ENCODE results near the gene POLR2E.

The POLR2E gene

GRCh38 chr19:1109697-1110671, 14.8 kb upstream of the POLR2E start:
- DNase-seq, result no peak

DNA sequence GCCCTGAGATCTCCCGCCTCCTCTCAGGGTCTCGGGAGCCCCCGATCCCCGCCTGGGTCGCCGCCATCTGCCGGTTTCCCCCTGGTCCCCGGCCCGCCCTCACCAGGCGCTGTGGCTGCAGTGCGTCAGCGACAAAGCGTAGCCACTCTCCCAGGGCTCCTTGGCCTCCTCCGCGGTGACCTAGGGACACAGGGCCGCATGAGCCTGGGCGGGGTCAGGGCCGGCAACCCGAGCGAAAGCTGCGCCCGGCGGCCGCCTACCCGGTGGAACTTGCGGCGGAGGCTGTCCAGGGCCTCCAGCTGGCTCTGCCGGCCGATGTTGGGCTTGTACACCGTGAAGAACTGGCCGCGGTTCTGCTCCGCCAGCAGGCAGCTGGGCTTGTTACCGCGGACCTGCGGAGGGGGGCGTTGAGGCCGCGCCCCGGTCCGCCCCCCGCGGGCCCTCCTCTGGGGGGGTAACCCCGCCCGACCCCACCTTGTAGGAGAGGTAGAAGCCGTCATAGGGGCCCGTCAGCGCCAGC, 13.9 kb upstream of the POLR2E start:
- no peak for DNase-seq

DNA sequence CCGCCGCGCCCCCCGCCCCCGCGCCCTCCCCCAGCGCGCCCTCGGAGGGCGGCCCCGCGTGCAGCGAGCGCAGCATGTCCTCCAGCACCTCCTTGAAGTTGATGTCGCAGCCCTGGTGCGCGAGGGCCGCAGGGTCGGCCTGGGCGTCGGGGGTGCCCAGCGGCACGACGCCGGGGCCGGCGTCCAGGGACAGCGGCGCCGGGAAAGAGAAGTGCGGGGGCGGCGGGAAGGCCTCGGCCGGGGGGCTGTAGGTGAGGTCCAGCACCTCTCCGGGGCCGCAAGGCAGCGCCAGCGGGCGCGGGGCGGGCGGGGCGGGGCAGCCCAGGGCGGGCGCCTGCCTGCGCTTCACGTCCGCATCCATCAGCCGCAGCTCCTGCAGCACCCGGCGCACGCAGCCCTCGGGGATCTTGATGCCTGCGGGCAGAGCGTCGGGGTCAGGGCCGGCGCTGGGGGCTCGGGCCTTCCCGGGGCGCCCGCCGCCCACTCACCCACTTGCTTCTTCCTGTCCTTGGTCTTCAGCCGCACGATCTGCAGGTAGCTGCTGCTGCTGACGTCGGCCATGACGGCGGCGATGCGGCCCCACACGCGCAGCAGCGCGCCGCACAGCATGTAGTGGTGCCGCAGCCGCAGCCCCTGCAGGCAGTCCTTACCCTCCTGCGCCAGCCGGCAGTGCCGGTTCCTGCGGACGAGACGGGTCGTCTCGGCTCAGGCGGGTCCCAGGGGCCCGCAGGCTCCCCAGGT, 13.3 kb upstream of the POLR2E start:
- DNase-seq, result no peak

DNA sequence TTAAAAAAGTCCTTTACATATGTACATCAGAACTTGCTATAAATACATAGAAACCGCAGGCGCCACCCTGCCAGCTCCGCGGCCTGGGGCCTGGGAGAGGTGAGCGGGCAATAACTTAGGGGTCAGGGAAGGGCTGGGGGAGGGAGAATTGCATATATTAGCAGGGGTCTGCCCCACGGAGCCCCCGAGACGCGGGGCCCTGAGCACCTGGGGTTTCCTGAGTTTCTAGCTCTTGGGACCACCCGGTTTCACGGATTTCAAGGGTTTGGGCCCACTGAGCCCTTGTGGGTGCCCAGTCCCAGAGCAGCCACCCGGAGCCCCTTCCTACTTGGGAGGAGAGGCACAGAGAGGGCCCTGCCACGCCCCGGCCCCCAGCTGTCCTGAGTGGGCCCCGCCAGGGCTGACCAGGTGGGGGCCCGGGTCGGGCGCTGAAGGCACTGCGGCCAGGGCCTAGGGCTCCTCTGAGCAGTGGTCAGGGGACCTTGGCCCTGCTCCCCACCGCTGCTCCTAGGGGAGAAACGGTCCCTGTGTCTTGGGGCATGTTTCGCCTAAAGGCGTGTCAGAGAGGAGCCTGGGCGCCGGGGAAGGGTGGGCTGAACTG, 12.6 kb upstream of the POLR2E start:
- DNase-seq, result no peak

DNA sequence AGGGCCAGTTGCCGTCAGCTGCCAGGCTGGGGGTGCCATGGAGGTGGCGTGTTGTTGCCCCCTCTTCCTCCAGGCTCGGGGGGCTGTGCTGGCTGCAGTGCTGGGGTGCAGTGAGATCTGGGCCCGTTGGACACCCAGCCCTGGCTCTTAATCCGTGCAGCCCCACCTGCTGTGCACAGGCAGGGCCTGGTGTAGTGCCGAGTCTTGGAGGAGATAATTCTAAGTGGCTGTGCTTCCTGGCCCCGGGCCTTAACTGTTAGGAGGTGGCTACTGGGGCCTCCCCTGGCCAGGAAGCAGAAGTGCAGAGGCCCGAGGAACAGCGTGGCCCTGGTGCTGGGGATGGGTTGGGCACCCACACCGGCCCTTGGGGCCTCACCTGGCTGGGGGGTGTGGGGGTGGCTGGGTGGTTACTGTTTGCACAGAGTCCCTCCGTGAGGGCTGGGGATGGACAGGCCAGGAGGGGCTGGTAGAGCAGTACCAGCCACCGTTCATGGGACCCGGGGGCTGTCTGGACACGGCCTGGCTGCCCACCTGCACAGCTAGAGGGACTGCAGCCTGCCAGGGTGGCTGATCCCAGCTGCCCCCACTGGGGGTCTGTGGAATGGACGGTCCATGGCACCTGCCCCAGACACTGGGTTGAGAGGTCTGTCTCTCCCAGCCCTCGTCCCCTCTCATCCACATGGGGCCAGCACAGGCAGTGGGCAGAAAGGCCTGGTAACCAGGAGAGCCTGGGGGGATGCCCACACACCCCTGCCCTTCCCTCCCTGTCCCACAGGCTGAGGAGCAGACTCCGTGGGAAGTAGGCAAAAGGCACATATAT, 11.9 kb upstream of the POLR2E start:
- no peak for DNase-seq

DNA sequence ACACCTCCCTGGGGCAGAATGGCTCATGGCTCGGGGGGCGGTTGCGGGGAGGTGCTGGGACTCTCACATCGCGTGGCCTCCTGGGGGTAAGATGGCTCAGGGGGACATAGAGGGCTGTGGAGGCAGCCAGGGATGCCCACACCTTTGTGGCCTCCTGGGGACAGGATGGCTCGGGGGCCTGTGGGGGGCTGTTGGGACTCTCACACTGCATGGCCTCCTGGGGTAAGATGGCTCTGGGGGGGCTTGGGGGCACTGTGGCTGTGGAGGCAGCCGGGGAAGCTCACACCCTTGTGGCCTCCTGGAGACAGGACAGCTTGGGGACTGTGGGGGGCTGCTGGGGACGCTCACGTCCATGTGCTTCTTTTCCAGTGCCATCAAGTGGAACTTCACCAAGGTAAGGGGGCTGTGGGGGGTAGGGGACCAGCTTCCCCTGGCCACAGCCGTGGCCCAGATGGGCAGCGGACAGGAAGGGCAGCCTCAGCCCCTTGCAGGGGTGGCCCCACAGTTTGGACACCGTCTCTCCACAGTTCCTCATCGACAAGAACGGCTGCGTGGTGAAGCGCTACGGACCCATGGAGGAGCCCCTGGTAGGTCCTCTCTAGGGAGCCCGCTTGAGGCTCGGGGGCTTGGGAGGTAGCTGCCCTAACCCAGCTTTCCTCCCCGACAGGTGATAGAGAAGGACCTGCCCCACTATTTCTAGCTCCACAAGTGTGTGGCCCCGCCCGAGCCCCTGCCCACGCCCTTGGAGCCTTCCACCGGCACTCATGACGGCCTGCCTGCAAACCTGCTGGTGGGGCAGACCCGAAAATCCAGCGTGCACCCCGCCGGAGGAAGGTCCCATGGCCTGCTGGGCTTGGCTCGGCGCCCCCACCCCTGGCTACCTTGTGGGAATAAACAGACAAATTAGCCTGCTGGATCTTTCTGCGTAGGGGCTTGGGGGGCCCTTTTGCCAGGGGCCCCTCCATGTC, 11.0 kb upstream of the POLR2E start:
- DNase-seq, result no peak

- DNase-seq, result no peak
Measured at GRCh38 chr19:1105008-1105872, 10.1 kb upstream of the POLR2E start.

- peak; percentile 78 for DNase-seq
Measured at GRCh38 chr19:1104311-1105007, 9.3 kb upstream of the POLR2E start.

DNA sequence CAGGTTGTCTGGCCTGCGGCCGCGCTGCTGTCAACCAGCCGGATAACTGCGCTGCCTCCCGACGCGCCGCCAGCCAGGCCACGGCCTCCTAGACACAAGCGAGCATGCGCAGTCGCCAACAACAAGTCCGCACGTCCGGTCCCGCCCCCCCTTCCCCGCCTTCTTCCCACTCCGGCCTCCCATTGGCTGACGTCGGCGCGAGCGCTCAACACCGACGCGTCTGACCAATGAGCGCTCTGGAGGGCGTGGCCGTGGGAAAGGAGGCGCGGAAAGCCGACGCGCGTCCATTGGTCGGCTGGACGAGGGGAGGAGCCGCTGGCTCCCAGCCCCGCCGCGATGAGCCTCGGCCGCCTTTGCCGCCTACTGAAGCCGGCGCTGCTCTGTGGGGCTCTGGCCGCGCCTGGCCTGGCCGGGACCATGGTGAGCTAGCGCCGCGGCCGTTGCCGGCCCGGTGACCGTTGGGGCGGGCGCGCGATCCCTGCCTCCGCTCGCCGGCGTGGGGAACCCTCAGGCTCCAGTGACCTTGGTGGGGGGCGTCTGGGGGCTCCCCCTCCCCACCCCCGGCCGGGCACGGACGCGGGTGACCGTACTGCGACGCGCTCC, 8.6 kb upstream of the POLR2E start, which contains the start of gene GPX4:
Gene GPX4, plus strand, starts transcription at position 287 of the 603 bp plus-strand sequence. Its CDS starts 50 bp downstream, at position 337.
- peak; percentile 97 for DNase-seq

GRCh38 chr19:1103132-1103707, 8.0 kb upstream of the POLR2E start:
- no peak for DNase-seq

DNA sequence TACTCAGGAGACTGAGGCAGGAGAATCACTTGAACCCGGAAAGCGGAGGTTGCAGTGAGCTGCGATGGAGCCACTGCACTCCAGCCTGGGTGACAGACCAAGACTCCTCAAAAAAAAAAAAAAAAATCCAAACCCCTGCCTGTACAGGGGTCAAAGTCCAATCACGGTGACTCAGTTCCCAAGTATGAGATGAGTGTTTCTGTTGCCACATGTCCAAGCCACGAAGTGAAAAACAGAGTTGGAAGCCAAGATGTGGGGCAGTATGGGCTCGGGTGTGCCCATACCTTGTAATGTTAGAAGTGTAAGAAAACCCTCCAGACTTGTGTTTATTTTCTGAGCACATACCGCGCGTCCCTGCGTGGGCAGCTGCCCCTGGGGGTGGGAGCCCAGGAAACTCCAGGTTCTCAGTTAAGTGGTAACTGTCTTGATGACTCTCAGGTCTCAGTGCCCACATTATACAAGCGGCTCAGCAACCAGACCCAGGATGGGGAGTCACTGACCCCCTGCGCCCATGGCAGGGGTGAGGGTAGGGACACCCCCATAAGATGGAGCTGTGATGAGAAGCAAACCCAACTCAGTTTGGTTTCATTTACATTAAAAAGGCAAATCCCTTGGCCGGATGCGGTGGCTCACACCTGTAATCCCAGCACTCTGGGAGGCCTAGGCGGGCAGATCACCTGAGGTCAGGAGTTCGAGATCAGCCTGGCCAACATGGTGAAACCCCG, 7.4 kb upstream of the POLR2E start:
- no peak for DNase-seq

GRCh38 chr19:1101337-1101698, 6.1 kb upstream of the POLR2E start:
- DNase-seq, result no peak

- DNase-seq, result no peak
Measured at GRCh38 chr19:1098177-1099051, 3.2 kb upstream of the POLR2E start.

- no peak for DNase-seq
Measured at GRCh38 chr19:1097810-1098176, 2.6 kb upstream of the POLR2E start.

DNA sequence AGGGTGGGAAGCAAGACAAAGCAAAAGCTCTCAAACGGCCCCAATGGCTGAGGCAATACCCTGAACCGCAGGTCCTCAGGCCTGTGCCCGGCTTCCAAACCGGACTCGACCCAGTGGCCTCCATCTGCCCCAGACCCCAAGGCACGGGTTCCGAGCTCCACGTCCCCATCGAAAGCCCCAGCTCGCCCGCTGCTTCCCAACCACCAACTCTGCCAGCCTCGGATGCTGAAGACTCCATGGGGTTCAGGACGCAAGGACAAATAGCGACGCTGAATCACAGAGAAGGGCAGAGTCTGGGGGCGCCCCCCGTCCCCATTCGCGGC, 559 bp downstream of the POLR2E start:
- no peak for DNase-seq

- DNase-seq, result no peak
Measured at GRCh38 chr19:1093811-1094553, 1.2 kb downstream of the POLR2E start.

All from activated gamma-delta T cell (primary cell).